ENCODE measurements around the gene MYG1. TPM values are rescaled to one million over a fixed set of nuclear protein-coding genes. Genes with fewer than 3 reads are reported as not detected.

MYG1 gene
- total RNA-seq, 1 experiment from 2014 or later: 91.8 TPM

- H2BK12ac ChIP-seq (ENCODE audit: insufficient read length, low read depth, low read length): no peak overlapping the region
- Mint-ChIP-seq H3K36me3 (ENCODE audit: insufficient read depth in 1 of 3, low read depth in 3 of 3) (peaks cover 17 to 68% (median 51%) of the 10 kb centered on the region in 3 experiments; a peak in 6 of 7 replicates), H3K4me1 (peaks cover 12 to 25% of the 10 kb centered on the region in 2 experiments), H3K27ac (peak overlapping the region; percentile 1 to 93 (median 46); a peak in 5 of 7 replicates), H3K4me3 (peak overlapping the region; percentile 92 to 99), H3K9me3 (no peaks in the 10 kb centered on the region; a peak in 1 of 5 replicates), H3K27me3 (ENCODE audit: low read depth) (peaks cover 1% of the 10 kb centered on the region; the same call in 1 of the 2 replicates)
- no peaks in the 10 kb centered on the region for H4K20me1 ChIP-seq (ENCODE audit: control insufficient read depth, insufficient read depth, insufficient read length)
- WGBS (ENCODE audit: extremely low coverage, insufficient read length, low lambda C conversion rate): no CpG with 5 or more reads among the region's 12 CpGs
- H2BK120ac ChIP-seq (ENCODE audit: low read depth, low read length, poor library complexity, severe bottlenecking): no peak overlapping the region
- H2BK15ac ChIP-seq (ENCODE audit: low read depth, low read length): no peak overlapping the region
- H3K23ac ChIP-seq (ENCODE audit: insufficient read length, low read depth, low read length): no peak overlapping the region
- no peak overlapping the region for H4K8ac ChIP-seq (replicated peaks; ENCODE audit: insufficient read length, low read depth, low read length)
- no peak overlapping the region for H3K4ac ChIP-seq (ENCODE audit: low read depth, low read length)
- no peak overlapping the region for H3K27ac ChIP-seq (ENCODE audit: insufficient read length, low read depth, low read length)
- H3K4me1 ChIP-seq (ENCODE audit: insufficient read depth, low read length): no peaks in the 10 kb centered on the region
- no peaks in the 10 kb centered on the region for H3K9me3 ChIP-seq (ENCODE audit: control insufficient read depth, low read depth, low read length)
- no peak overlapping the region for H2BK5ac ChIP-seq (ENCODE audit: insufficient read length, low read length)
- H3K4me2 ChIP-seq (ENCODE audit: insufficient read depth, insufficient read length, low read length): peak overlapping the region; percentile 83
- H2BK20ac ChIP-seq (ENCODE audit: low read depth, low read length, poor library complexity, severe bottlenecking): no peak overlapping the region
- H3T11ph ChIP-seq (ENCODE audit: low read length): no peak overlapping the region
- no peak overlapping the region for H3K56ac ChIP-seq (ENCODE audit: insufficient read length, low read depth, low read length)
- DNase-seq: no peak
- no peak overlapping the region for H2AK5ac ChIP-seq (ENCODE audit: insufficient read length, low read length)
- no peak overlapping the region for H3K14ac ChIP-seq (ENCODE audit: insufficient read depth, low read length)
- H3K79me2 ChIP-seq (ENCODE audit: insufficient read depth, low read length): peaks cover 5% of the 10 kb centered on the region; the same call in 1 of the 2 replicates
- H3K79me1 ChIP-seq (ENCODE audit: insufficient read depth, low read depth, low read length, poor library complexity, severe bottlenecking): peaks cover 3% of the 10 kb centered on the region
- no peak overlapping the region for H4K91ac ChIP-seq (ENCODE audit: insufficient read length, low read depth, low read length)
- H3K18ac ChIP-seq (ENCODE audit: insufficient read length, low read depth, low read length): no peak overlapping the region
- peak overlapping the region; percentile 73 for H3K9ac ChIP-seq (ENCODE audit: extremely low read depth, insufficient read length, low read length)
- H4K5ac ChIP-seq (ENCODE audit: insufficient read length, low read depth, low read length): no peak overlapping the region
- H3K27me3 ChIP-seq (ENCODE audit: insufficient read depth, low read length): no peaks in the 10 kb centered on the region
- no peak for TF ChIP-seq CTCF (conservative IDR thresholded peaks at IDR 0.05)
- H2AFZ ChIP-seq (ENCODE audit: low read length): no peak overlapping the region
- peaks cover 12% of the 10 kb centered on the region for H3K23me2 ChIP-seq (ENCODE audit: insufficient read length, low read depth, low read length, poor library complexity, severe bottlenecking)
Measured at GRCh38 chr12:53300187-53300586, 692 bp downstream of the MYG1 start.

Measured in H9 (cell line).